Measurements from ENCODE around the gene TXNRD1. TPM values are rescaled to one million over a fixed set of nuclear protein-coding genes. Genes with fewer than 3 reads are reported as not detected.
"Not testable (repeated sequence)": the region's sequence is repeated elsewhere in the genome, so short reads cannot be mapped to it uniquely, and the experiment has no call there.

Gene TXNRD1
- total RNA-seq (2014; rRNA removed; shearing (Covaris generic); ENCODE audit: low replicate concordance), result 54.6 and 69.4 TPM in 2 replicates

DNA sequence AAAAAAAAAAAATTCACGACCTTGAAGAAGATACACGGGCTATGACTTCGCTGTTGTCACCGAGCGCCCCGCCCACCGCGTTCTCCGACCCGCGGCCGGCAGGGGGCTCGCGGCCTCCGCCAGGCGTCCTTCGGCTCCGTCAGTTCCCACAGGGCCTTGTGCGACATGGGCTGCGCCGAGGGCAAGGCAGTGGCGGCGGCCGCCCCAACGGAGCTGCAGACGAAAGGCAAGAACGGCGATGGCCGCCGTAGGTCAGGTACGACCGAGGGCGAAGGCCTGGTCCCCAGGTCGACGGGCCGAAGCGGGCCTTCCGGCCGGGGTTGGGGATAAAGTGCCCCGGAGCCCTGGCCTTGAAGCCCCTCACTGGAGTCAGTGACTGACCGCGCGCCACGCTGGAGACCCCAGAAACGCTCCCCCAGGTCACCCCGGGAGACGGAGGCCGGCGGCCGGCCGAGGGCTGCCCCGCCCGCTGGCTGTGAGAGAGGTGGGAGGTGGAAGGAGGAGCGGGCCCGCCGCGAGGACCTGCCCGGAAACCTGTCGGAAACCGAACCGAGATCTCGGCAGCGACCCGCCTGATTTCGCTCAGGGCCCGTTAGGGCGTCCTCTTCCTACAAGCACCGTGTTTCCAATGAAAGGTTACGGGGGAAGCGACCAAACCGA lies at the start of gene TXNRD1:
TSS of gene TXNRD1 (plus strand) at position 142 of the 660 bp plus-strand sequence. CDS start at position 166, 24 bp downstream.
- no peaks in the 10 kb centered on the region for H3K9me3 ChIP-seq (ENCODE audit: low read length)
- H3K36me3 ChIP-seq (ENCODE audit: insufficient read depth, low read length), result no peaks in the 10 kb centered on the region
- no peak within 1 kb of the TSS for H2AFZ ChIP-seq (ENCODE audit: low read length)
- no peaks in the 10 kb centered on the region for H3K27me3 ChIP-seq (ENCODE audit: low read length)
- DNase-seq, result peak; percentile 90
- H3K9me2 ChIP-seq (replicated peaks; ENCODE audit: insufficient read depth, low read length), result no peaks in the 10 kb centered on the region
- H3K79me2 ChIP-seq (ENCODE audit: low read length), result no peaks in the 10 kb centered on the region
- peak within 1 kb of the TSS; percentile 21 for H3K4me2 ChIP-seq (ENCODE audit: low read depth, low read length, poor library complexity, severe bottlenecking)
- peak within 1 kb of the TSS; percentile 27; the same call in 1 of the 2 replicates for H3K4me3 ChIP-seq (ENCODE audit: low read length)
- no peak within 1 kb of the TSS for H3K27ac ChIP-seq (ENCODE audit: low read length)
- peaks cover 17% of the 10 kb centered on the region for H3K4me1 ChIP-seq (ENCODE audit: low read length)
- H3K9ac ChIP-seq (ENCODE audit: low read length), result peak within 1 kb of the TSS; percentile 11; the same call in 1 of the 2 replicates
- no peaks in the 10 kb centered on the region for H4K20me1 ChIP-seq (ENCODE audit: insufficient read depth, low read depth, low read length)

DNA sequence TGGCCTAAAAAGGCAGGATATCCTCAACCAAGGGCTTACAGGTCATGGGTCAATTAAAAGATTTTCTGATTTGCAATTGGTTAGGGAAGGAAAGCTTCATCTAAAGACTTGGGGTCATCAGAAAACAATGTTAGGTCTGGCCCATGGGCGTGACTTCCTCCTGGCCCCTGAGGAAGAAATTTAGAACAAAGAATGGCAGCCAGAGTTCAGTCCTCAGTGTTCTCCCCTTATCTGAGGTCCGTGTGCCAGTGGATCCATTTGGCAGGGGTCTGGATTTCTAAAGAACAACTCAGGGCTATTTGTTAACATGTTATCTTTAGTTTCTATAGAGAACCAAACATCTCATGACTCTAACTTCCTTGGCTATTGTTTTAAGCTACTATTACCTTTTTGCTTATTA lies 49.8 kb upstream of the TXNRD1 start:
- H4K20me1 ChIP-seq (ENCODE audit: insufficient read depth, low read depth, low read length), result no peaks in the 10 kb centered on the region
- no peaks in the 10 kb centered on the region for H3K4me1 ChIP-seq (ENCODE audit: low read length)
- no peak overlapping the region for H2AFZ ChIP-seq (ENCODE audit: low read length)
- no peak overlapping the region for H3K4me2 ChIP-seq (ENCODE audit: low read depth, low read length, poor library complexity, severe bottlenecking)
- no peak for DNase-seq
- no peaks in the 10 kb centered on the region for H3K9me2 ChIP-seq (replicated peaks; ENCODE audit: insufficient read depth, low read length)
- H3K9ac ChIP-seq (ENCODE audit: low read length), result no peak overlapping the region
- H3K36me3 ChIP-seq (ENCODE audit: insufficient read depth, low read length), result no peaks in the 10 kb centered on the region
- no peaks in the 10 kb centered on the region for H3K79me2 ChIP-seq (ENCODE audit: low read length)
- H3K27me3 ChIP-seq (ENCODE audit: low read length), result no peaks in the 10 kb centered on the region
- H3K27ac ChIP-seq (ENCODE audit: low read length), result no peak overlapping the region
- no peaks in the 10 kb centered on the region for H3K9me3 ChIP-seq (ENCODE audit: low read length)
- no peak overlapping the region for H3K4me3 ChIP-seq (ENCODE audit: low read length)

GRCh38 chr12:104166465-104166864 lies 49.1 kb upstream of the TXNRD1 start:
- H3K4me3 ChIP-seq (ENCODE audit: low read length), result no peak overlapping the region
- no peak overlapping the region for H2AFZ ChIP-seq (ENCODE audit: low read length)
- no peaks in the 10 kb centered on the region for H4K20me1 ChIP-seq (ENCODE audit: insufficient read depth, low read depth, low read length)
- no peak overlapping the region for H3K27ac ChIP-seq (ENCODE audit: low read length)
- H3K9me2 ChIP-seq (replicated peaks; ENCODE audit: insufficient read depth, low read length), result no peaks in the 10 kb centered on the region
- no peak for DNase-seq
- H3K9me3 ChIP-seq (ENCODE audit: low read length), result no peaks in the 10 kb centered on the region
- H3K4me1 ChIP-seq (ENCODE audit: low read length), result no peaks in the 10 kb centered on the region
- H3K4me2 ChIP-seq (ENCODE audit: low read depth, low read length, poor library complexity, severe bottlenecking), result no peak overlapping the region
- H3K36me3 ChIP-seq (ENCODE audit: insufficient read depth, low read length), result no peaks in the 10 kb centered on the region
- H3K27me3 ChIP-seq (ENCODE audit: low read length), result no peaks in the 10 kb centered on the region
- H3K9ac ChIP-seq (ENCODE audit: low read length), result no peak overlapping the region
- no peaks in the 10 kb centered on the region for H3K79me2 ChIP-seq (ENCODE audit: low read length)

DNA sequence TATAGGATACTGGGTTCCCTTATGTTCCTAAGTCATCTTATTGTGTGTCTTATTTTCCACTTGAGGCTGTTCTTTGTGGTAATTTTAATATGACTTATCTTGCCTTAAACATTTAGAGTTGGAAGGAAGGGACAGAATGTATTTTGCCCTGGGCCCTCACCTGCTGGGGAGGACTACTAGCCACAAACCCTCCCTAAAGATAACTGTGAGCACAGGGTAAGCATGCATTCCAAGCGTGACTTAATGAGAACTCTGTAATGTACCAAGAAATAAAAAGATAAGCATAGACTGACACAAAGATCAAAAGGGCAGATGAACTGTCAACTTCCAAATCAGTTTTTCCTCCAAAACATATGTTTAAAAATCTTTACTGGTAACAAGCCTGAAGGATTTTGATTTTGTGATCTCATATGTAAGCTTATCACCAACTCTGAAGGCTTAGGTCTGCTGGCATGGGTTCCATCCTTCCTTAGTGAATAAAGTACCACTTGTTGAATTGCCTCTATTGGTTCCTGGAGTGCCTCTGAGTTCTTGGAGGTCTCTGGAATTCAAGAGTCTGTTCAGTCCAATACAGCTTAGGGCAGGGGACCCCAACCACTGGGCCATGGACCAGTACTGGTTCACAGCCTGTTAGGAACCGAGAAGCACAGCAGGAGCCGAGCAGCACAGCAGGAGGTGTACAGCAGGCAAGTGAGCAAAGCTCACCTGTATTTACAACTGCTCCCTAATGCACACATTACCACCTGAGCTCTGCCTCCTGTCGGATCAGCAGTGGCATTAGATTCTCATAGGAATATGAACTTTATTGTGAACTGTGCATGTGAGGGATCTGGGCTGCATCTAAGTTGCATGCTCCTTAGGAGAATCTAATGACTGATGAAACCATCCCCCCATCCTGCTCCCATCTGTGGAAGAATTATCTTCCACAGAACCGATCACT lies 47.8 kb upstream of the TXNRD1 start:
- no peak overlapping the region for H2AFZ ChIP-seq (ENCODE audit: low read length)
- H3K4me2 ChIP-seq (ENCODE audit: low read depth, low read length, poor library complexity, severe bottlenecking), result no peak overlapping the region
- H3K4me3 ChIP-seq (ENCODE audit: low read length), result no peak overlapping the region
- no peaks in the 10 kb centered on the region for H3K4me1 ChIP-seq (ENCODE audit: low read length)
- H3K27ac ChIP-seq (ENCODE audit: low read length), result no peak overlapping the region
- no peaks in the 10 kb centered on the region for H3K36me3 ChIP-seq (ENCODE audit: insufficient read depth, low read length)
- H3K79me2 ChIP-seq (ENCODE audit: low read length), result no peaks in the 10 kb centered on the region
- H4K20me1 ChIP-seq (ENCODE audit: insufficient read depth, low read depth, low read length), result no peaks in the 10 kb centered on the region
- H3K9ac ChIP-seq (ENCODE audit: low read length), result no peak overlapping the region
- H3K9me3 ChIP-seq (ENCODE audit: low read length), result no peaks in the 10 kb centered on the region
- no peaks in the 10 kb centered on the region for H3K9me2 ChIP-seq (replicated peaks; ENCODE audit: insufficient read depth, low read length)
- H3K27me3 ChIP-seq (ENCODE audit: low read length), result no peaks in the 10 kb centered on the region
- no peak for DNase-seq

DNA sequence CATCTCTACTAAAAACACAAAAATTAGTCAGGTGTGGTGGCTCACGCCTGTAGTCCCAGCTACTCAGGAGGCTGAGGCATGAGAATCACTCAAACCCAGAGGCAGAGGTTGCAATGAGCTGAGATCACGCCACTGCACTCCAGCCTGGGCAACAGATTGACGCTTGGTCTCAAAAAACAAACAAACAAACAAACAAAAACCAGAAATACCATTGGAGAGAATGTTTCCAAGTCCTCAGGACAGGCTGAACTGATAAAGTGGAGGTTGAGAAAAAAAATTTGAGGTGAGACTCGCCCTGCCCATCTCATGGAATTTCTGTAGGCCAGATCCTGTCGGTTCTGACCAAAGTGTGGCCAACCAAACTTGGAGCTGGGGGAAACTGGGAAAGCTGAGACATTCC lies 47.0 kb upstream of the TXNRD1 start:
- H3K36me3 ChIP-seq (ENCODE audit: insufficient read depth, low read length), result no peaks in the 10 kb centered on the region
- no peaks in the 10 kb centered on the region for H3K9me3 ChIP-seq (ENCODE audit: low read length)
- no peak overlapping the region for H3K27ac ChIP-seq (ENCODE audit: low read length)
- H4K20me1 ChIP-seq (ENCODE audit: insufficient read depth, low read depth, low read length), result no peaks in the 10 kb centered on the region
- no peaks in the 10 kb centered on the region for H3K27me3 ChIP-seq (ENCODE audit: low read length)
- no peaks in the 10 kb centered on the region for H3K79me2 ChIP-seq (ENCODE audit: low read length)
- no peak for DNase-seq
- H3K9me2 ChIP-seq (replicated peaks; ENCODE audit: insufficient read depth, low read length), result no peaks in the 10 kb centered on the region
- H2AFZ ChIP-seq (ENCODE audit: low read length), result no peak overlapping the region
- no peaks in the 10 kb centered on the region for H3K4me1 ChIP-seq (ENCODE audit: low read length)
- H3K4me2 ChIP-seq (ENCODE audit: low read depth, low read length, poor library complexity, severe bottlenecking), result no peak overlapping the region
- H3K9ac ChIP-seq (ENCODE audit: low read length), result no peak overlapping the region
- no peak overlapping the region for H3K4me3 ChIP-seq (ENCODE audit: low read length)

- H3K27me3 ChIP-seq (ENCODE audit: low read length), result no peaks in the 10 kb centered on the region
- no peaks in the 10 kb centered on the region for H3K79me2 ChIP-seq (ENCODE audit: low read length)
- no peaks in the 10 kb centered on the region for H3K9me2 ChIP-seq (replicated peaks; ENCODE audit: insufficient read depth, low read length)
- H3K36me3 ChIP-seq (ENCODE audit: insufficient read depth, low read length), result no peaks in the 10 kb centered on the region
- no peak overlapping the region for H3K4me3 ChIP-seq (ENCODE audit: low read length)
- H2AFZ ChIP-seq (ENCODE audit: low read length), result no peak overlapping the region
- no peaks in the 10 kb centered on the region for H3K4me1 ChIP-seq (ENCODE audit: low read length)
- H3K27ac ChIP-seq (ENCODE audit: low read length), result no peak overlapping the region
- no peak overlapping the region for H3K9ac ChIP-seq (ENCODE audit: low read length)
- H4K20me1 ChIP-seq (ENCODE audit: insufficient read depth, low read depth, low read length), result no peaks in the 10 kb centered on the region
- H3K9me3 ChIP-seq (ENCODE audit: low read length), result no peaks in the 10 kb centered on the region
- no peak for DNase-seq
- H3K4me2 ChIP-seq (ENCODE audit: low read depth, low read length, poor library complexity, severe bottlenecking), result no peak overlapping the region
Observed at GRCh38 chr12:104171785-104172569, 43.6 kb upstream of the TXNRD1 start.

GRCh38 chr12:104172570-104172947 lies 43.0 kb upstream of the TXNRD1 start:
- Histone ChIP-seq H4K20me1 (ENCODE audit: insufficient read depth, low read depth, low read length) (no peaks in the 10 kb centered on the region), H3K4me3 (ENCODE audit: low read length) (no peak overlapping the region), H3K4me1 (ENCODE audit: low read length) (no peaks in the 10 kb centered on the region), H3K27ac (ENCODE audit: low read length) (no peak overlapping the region), H3K9ac (ENCODE audit: low read length) (no peak overlapping the region), H2AFZ (ENCODE audit: low read length) (no peak overlapping the region), H3K9me3 (ENCODE audit: low read length) (no peaks in the 10 kb centered on the region), H3K79me2 (ENCODE audit: low read length) (no peaks in the 10 kb centered on the region), H3K27me3 (ENCODE audit: low read length) (no peaks in the 10 kb centered on the region), H3K4me2 (ENCODE audit: low read depth, low read length, poor library complexity, severe bottlenecking) (no peak overlapping the region), H3K9me2 (replicated peaks; ENCODE audit: insufficient read depth, low read length) (no peaks in the 10 kb centered on the region), H3K36me3 (ENCODE audit: insufficient read depth, low read length) (no peaks in the 10 kb centered on the region)
- DNase-seq, result no peak

GRCh38 chr12:104173804-104174203 lies 41.8 kb upstream of the TXNRD1 start:
- not testable (repeated sequence) for H3K27me3 ChIP-seq (ENCODE audit: low read length); H3K9me3 ChIP-seq (ENCODE audit: low read length); H3K4me2 ChIP-seq (ENCODE audit: low read depth, low read length, poor library complexity, severe bottlenecking); H3K27ac ChIP-seq (ENCODE audit: low read length); H3K4me1 ChIP-seq (ENCODE audit: low read length); H3K79me2 ChIP-seq (ENCODE audit: low read length); H3K36me3 ChIP-seq (ENCODE audit: insufficient read depth, low read length); H4K20me1 ChIP-seq (ENCODE audit: insufficient read depth, low read depth, low read length); H3K4me3 ChIP-seq (ENCODE audit: low read length); H2AFZ ChIP-seq (ENCODE audit: low read length); DNase-seq; H3K9me2 ChIP-seq (replicated peaks; ENCODE audit: insufficient read depth, low read length); H3K9ac ChIP-seq (ENCODE audit: low read length)

All from Karpas-422 (cell line).